ENCODE data around the gene DDX18. TPM values are rescaled to one million over a fixed set of nuclear protein-coding genes. Genes with fewer than 3 reads are reported as not detected.
A peak's percentile ranks its signal among the peaks of the same experiment; 100 is the strongest.

The DDX18 gene
- total RNA-seq, 2 donors from 2014 or later = 63.6 to 70.4 TPM

GRCh38 chr2:117785740-117786139 lies 28.8 kb upstream of the DDX18 start:
- H3K9me3 ChIP-seq (ENCODE audit: control insufficient read depth, low read length) = peaks cover 6% of the 10 kb centered on the region
- DNase-seq = peak; percentile 71
- H3K27ac ChIP-seq (ENCODE audit: low read depth, low read length) = no peak overlapping the region
- peak; percentile 90 for TF ChIP-seq CTCF (conservative IDR thresholded peaks at IDR 0.05)
- no peaks in the 10 kb centered on the region for H3K4me1 ChIP-seq (ENCODE audit: control insufficient read depth, insufficient read depth, low read length)
- Mint-ChIP-seq H3K9me3 (peaks cover 15% of the 10 kb centered on the region), H3K4me3 (no peak overlapping the region), H3K36me3 (ENCODE audit: low read depth) (no peaks in the 10 kb centered on the region), H3K27me3 (ENCODE audit: insufficient read depth) (no peaks in the 10 kb centered on the region), H3K4me1 (no peaks in the 10 kb centered on the region), H3K27ac (no peak overlapping the region)
- no peak overlapping the region for H3K9ac ChIP-seq (ENCODE audit: extremely low read depth, low read length, poor library complexity, severe bottlenecking)
- no peaks in the 10 kb centered on the region for H3K27me3 ChIP-seq (ENCODE audit: control insufficient read depth, insufficient read depth, low read length, poor library complexity, severe bottlenecking)
- no peak overlapping the region for H3K4me3 ChIP-seq (ENCODE audit: low read length)
- H3K36me3 ChIP-seq (ENCODE audit: control insufficient read depth, insufficient read depth, low read length) = no peaks in the 10 kb centered on the region

- H3K27ac ChIP-seq (ENCODE audit: low read depth, low read length) = no peak overlapping the region
- H3K27me3 ChIP-seq (ENCODE audit: control insufficient read depth, insufficient read depth, low read length, poor library complexity, severe bottlenecking) = no peaks in the 10 kb centered on the region
- H3K9me3 ChIP-seq (ENCODE audit: control insufficient read depth, low read length) = peaks cover 6% of the 10 kb centered on the region
- H3K4me3 Mint-ChIP-seq = no peak overlapping the region
- no peaks in the 10 kb centered on the region for H3K36me3 ChIP-seq (ENCODE audit: control insufficient read depth, insufficient read depth, low read length)
- H3K4me3 ChIP-seq (ENCODE audit: low read length) = no peak overlapping the region
- no peak overlapping the region for H3K9ac ChIP-seq (ENCODE audit: extremely low read depth, low read length, poor library complexity, severe bottlenecking)
- TF ChIP-seq CTCF (conservative IDR thresholded peaks at IDR 0.05) = no peak
- peaks cover 15% of the 10 kb centered on the region for H3K9me3 Mint-ChIP-seq
- H3K4me1 Mint-ChIP-seq = no peaks in the 10 kb centered on the region
- no peaks in the 10 kb centered on the region for H3K36me3 Mint-ChIP-seq (ENCODE audit: low read depth)
- peaks cover 2% of the 10 kb centered on the region for H3K27me3 Mint-ChIP-seq (ENCODE audit: insufficient read depth)
- DNase-seq = no peak
- no peak overlapping the region for H3K27ac Mint-ChIP-seq
- no peaks in the 10 kb centered on the region for H3K4me1 ChIP-seq (ENCODE audit: control insufficient read depth, insufficient read depth, low read length)
These were observed 28.0 kb upstream of the DDX18 start for GRCh38 chr2:117786520-117786919.

GRCh38 chr2:117789505-117789904 lies 25.0 kb upstream of the DDX18 start:
- Mint-ChIP-seq H3K4me3 (no peak overlapping the region), H3K36me3 (ENCODE audit: low read depth) (no peaks in the 10 kb centered on the region), H3K4me1 (no peaks in the 10 kb centered on the region), H3K27ac (no peak overlapping the region), H3K9me3 (peaks cover 11% of the 10 kb centered on the region), H3K27me3 (ENCODE audit: insufficient read depth) (peaks cover 6% of the 10 kb centered on the region)
- H3K4me1 ChIP-seq (ENCODE audit: control insufficient read depth, insufficient read depth, low read length) = no peaks in the 10 kb centered on the region
- H3K4me3 ChIP-seq (ENCODE audit: low read length) = no peak overlapping the region
- H3K27ac ChIP-seq (ENCODE audit: low read depth, low read length) = no peak overlapping the region
- no peak overlapping the region for H3K9ac ChIP-seq (ENCODE audit: extremely low read depth, low read length, poor library complexity, severe bottlenecking)
- no peaks in the 10 kb centered on the region for H3K27me3 ChIP-seq (ENCODE audit: control insufficient read depth, insufficient read depth, low read length, poor library complexity, severe bottlenecking)
- H3K36me3 ChIP-seq (ENCODE audit: control insufficient read depth, insufficient read depth, low read length) = no peaks in the 10 kb centered on the region
- DNase-seq = no peak
- TF ChIP-seq CTCF (conservative IDR thresholded peaks at IDR 0.05) = no peak
- peaks cover 6% of the 10 kb centered on the region for H3K9me3 ChIP-seq (ENCODE audit: control insufficient read depth, low read length)
